Measurements from ENCODE around the gene RFX1. TPM values are rescaled to one million over a fixed set of nuclear protein-coding genes. Genes with fewer than 3 reads are reported as not detected.

RFX1 gene
- total and polyA plus RNA-seq, 8 donors: 9.1 to 17.4 (median 13.5) TPM

DNA sequence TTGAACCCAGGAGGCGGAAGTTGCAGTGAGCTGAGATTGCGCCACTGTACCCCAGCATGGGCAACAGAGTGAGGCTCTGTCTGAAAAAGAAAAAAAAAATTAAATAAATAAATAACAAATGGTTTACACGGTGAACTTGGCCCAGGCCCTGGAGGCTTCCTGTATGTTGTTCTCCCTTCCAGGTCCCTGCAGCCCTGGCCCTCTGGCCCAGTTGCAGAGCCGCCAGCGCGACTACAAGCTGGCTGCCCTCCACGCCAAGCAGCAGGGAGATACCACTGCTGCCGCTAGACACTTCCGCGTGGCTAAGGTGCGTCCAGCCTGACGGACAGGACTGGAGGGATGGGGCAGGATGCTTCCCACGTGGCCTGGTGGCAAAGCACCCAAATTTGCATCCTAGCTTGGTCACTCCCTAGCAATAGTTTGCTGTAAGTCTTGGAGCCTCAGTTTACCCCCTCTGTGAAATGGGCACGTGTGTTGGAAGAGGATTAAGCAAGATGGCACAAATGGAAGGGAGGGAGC is 88.2 kb downstream of the RFX1 start:
- DNase-seq (no peak), ATAC-seq (peak; percentile 13)
- Histone ChIP-seq H3K27me3 (no peaks in the 10 kb centered on the region), H3K27ac (no peak overlapping the region), H3K4me3 (no peak overlapping the region), H3K9me3 (peaks cover 0 to 6% of the 10 kb centered on the region in 2 donors), H3K4me1 (peaks cover 0 to 5% of the 10 kb centered on the region in 2 donors), H3K36me3 (peaks cover 0 to 95% of the 10 kb centered on the region in 2 donors)
- TF ChIP-seq, protein P1, sequence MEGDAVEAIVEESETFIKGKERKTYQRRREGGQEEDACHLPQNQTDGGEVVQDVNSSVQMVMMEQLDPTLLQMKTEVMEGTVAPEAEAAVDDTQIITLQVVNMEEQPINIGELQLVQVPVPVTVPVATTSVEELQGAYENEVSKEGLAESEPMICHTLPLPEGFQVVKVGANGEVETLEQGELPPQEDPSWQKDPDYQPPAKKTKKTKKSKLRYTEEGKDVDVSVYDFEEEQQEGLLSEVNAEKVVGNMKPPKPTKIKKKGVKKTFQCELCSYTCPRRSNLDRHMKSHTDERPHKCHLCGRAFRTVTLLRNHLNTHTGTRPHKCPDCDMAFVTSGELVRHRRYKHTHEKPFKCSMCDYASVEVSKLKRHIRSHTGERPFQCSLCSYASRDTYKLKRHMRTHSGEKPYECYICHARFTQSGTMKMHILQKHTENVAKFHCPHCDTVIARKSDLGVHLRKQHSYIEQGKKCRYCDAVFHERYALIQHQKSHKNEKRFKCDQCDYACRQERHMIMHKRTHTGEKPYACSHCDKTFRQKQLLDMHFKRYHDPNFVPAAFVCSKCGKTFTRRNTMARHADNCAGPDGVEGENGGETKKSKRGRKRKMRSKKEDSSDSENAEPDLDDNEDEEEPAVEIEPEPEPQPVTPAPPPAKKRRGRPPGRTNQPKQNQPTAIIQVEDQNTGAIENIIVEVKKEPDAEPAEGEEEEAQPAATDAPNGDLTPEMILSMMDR (IDR thresholded peaks at IDR 0.05): no peak
- intact Hi-C loops (cut with DNase I): no loop called here

DNA sequence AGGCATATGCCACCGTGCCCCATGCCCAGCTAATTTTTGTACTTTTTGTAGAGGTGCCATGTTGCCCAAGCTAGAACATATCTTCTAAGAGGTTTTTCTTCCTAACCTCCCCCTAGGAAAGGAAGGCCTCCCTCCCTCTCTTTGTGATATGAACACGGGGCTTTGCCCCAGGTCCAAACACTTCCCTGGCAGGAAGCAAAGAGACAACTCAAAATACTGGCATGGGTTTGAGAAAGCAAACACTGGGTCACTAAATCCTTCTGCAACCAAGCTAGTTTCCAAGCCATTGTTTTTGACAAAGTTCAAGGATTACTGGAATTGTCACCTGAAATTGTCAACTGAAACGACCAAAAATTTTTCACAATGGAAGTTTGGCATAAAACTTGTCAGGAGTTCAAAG is 91.3 kb downstream of the RFX1 start:
- no peaks in the 10 kb centered on the region for H3K9me3 ChIP-seq
- DNase-seq (no peak), ATAC-seq (no peak)
- no peak overlapping the region for H3K27ac ChIP-seq
- no peaks in the 10 kb centered on the region for H3K27me3 ChIP-seq
- intact Hi-C loops (cut with DNase I): no loop called here
- TF ChIP-seq, protein P1 (IDR thresholded peaks at IDR 0.05): no peak
- H3K4me1 ChIP-seq: peaks cover 0 to 5% of the 10 kb centered on the region in 2 donors
- H3K36me3 ChIP-seq: peaks cover 0 to 87% of the 10 kb centered on the region in 2 donors
- no peak overlapping the region for H3K4me3 ChIP-seq

DNA sequence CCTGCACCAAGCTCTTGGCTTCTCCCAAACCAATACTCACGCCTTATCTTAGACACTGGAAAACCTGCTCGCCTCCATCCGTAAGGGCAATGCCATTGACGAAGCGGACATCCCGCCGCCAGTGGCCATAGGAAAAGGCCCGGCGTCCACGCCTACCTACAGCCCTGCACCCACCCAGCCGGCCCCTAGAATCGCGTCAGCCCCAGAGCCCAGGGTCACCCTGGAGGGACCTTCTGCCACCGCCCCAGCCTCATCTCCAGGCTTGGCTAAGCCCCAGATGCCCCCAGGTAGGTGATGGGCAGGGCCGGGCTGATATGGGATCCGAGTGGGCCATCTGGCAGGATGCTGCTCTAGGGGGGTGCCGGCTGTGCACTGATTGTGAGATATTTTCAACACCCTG is 92.8 kb downstream of the RFX1 start:
- H3K27me3 ChIP-seq: no peaks in the 10 kb centered on the region

More for the DNA sequence above, 92.8 kb downstream of the RFX1 start:
- no peak for DNase-seq
- Histone ChIP-seq H3K9me3 (no peaks in the 10 kb centered on the region), H3K4me3 (no peak overlapping the region), H3K4me1 (peaks cover 0 to 9% of the 10 kb centered on the region in 2 donors), H3K27ac (no peak overlapping the region), H3K36me3 (peaks cover 0 to 79% of the 10 kb centered on the region in 2 donors)
- intact Hi-C loops (cut with DNase I): no loop called here
- TF ChIP-seq, protein P1 (IDR thresholded peaks at IDR 0.05): no peak
- no peak for ATAC-seq

Other genes with a start within 250 kb of the RFX1 start
- 10 to 100 TPM; 29.0 TPM for gene MRI1, start 241.8 kb downstream of the RFX1 start, total RNA-seq
- 10 to 100 TPM; 46.2 to 76.7 (median 49.2) TPM for gene MRI1, start 241.8 kb downstream of the RFX1 start, polyA plus RNA-seq (ENCODE audit: insufficient read length in 6 of 6)
- 10 to 100 TPM; 64.8 to 77.0 TPM for gene C19orf53, start 231.9 kb downstream of the RFX1 start, total RNA-seq
- 100 to 1,000 TPM in 3 of 6 donors, 10 to 100 TPM in 3; 78.2 to 116 (median 103) TPM for gene C19orf53, start 231.9 kb downstream of the RFX1 start, polyA plus RNA-seq (ENCODE audit: insufficient read length in 6 of 6)
- 10 to 100 TPM in 1 of 2 donors, 1 to 10 TPM in 1; 6.6 to 14.3 TPM for gene ZSWIM4, start 210.9 kb downstream of the RFX1 start, total RNA-seq
- 1 to 10 TPM; 5.5 to 8.6 (median 7.7) TPM for gene ZSWIM4, start 210.9 kb downstream of the RFX1 start, polyA plus RNA-seq (ENCODE audit: insufficient read length in 6 of 6)
- 1 to 10 TPM in 1 of 2 donors, under 1 TPM in 1; 0.89 to 1.8 TPM for gene NANOS3, start 129.2 kb downstream of the RFX1 start, total RNA-seq
- 1 to 10 TPM; 1.3 to 3.1 (median 2.1) TPM for gene NANOS3, start 129.2 kb downstream of the RFX1 start, polyA plus RNA-seq (ENCODE audit: insufficient read length in 6 of 6)
- 1 to 10 TPM; 3.7 to 4.2 TPM for gene BRME1, start 100.2 kb downstream of the RFX1 start, total RNA-seq
- 1 to 10 TPM; 6.4 to 7.8 (median 7.3) TPM for gene BRME1, start 100.2 kb downstream of the RFX1 start, polyA plus RNA-seq (ENCODE audit: insufficient read length in 6 of 6)
- gene CC2D1A, start 100.1 kb downstream of the RFX1 start, total RNA-seq: 10 to 100 TPM; 30.8 to 33.7 TPM
- 10 to 100 TPM; 25.0 to 34.3 (median 29.4) TPM for gene CC2D1A, start 100.1 kb downstream of the RFX1 start, polyA plus RNA-seq (ENCODE audit: insufficient read length in 6 of 6)
- gene PODNL1, start 67.9 kb downstream of the RFX1 start, total RNA-seq: 10 to 100 TPM in 1 of 2 donors, 1 to 10 TPM in 1; 1.3 to 17.9 TPM
- 1 to 10 TPM; 1.4 to 2.7 (median 1.7) TPM for gene PODNL1, start 67.9 kb downstream of the RFX1 start, polyA plus RNA-seq (ENCODE audit: insufficient read length in 6 of 6)
- gene DCAF15, start 53.8 kb downstream of the RFX1 start, total RNA-seq: 10 to 100 TPM; 20.2 to 32.5 TPM
- gene DCAF15, start 53.8 kb downstream of the RFX1 start, polyA plus RNA-seq (ENCODE audit: insufficient read length in 6 of 6): 10 to 100 TPM; 24.5 to 33.7 (median 29.3) TPM
- gene RLN3, start 21.8 kb upstream of the RFX1 start, total RNA-seq: not detected
- gene RLN3, start 21.8 kb upstream of the RFX1 start, polyA plus RNA-seq (ENCODE audit: insufficient read length in 6 of 6): not detected
- 10 to 100 TPM; 14.0 to 17.4 TPM for gene IL27RA, start 25.4 kb upstream of the RFX1 start, total RNA-seq
- gene IL27RA, start 25.4 kb upstream of the RFX1 start, polyA plus RNA-seq (ENCODE audit: insufficient read length in 6 of 6): 10 to 100 TPM in 1 of 6 donors, 1 to 10 TPM in 5; 6.7 to 11.1 (median 8.0) TPM
- 1 to 10 TPM; 6.0 to 8.7 TPM for gene PALM3, start 55.8 kb upstream of the RFX1 start, total RNA-seq
- gene PALM3, start 55.8 kb upstream of the RFX1 start, polyA plus RNA-seq (ENCODE audit: insufficient read length in 6 of 6): 10 to 100 TPM; 12.7 to 26.6 (median 19.0) TPM
- 10 to 100 TPM in 1 of 2 donors, 1 to 10 TPM in 1; 6.3 to 10.8 TPM for gene MISP3, start 66.5 kb upstream of the RFX1 start, total RNA-seq
- 1 to 10 TPM; 1.9 to 3.2 (median 2.4) TPM for gene MISP3, start 66.5 kb upstream of the RFX1 start, polyA plus RNA-seq (ENCODE audit: insufficient read length in 6 of 6)
- gene C19orf67, start 79.5 kb upstream of the RFX1 start, total RNA-seq: not detected
- under 1 TPM in 3 of 6 donors, not detected in 3; 0.16 to 0.21 (median 0.19) TPM for gene C19orf67, start 79.5 kb upstream of the RFX1 start, polyA plus RNA-seq (ENCODE audit: insufficient read length in 6 of 6)
- gene SAMD1, start 84.4 kb upstream of the RFX1 start, total RNA-seq: 10 to 100 TPM; 40.4 to 56.9 TPM
- gene SAMD1, start 84.4 kb upstream of the RFX1 start, polyA plus RNA-seq (ENCODE audit: insufficient read length in 6 of 6): 10 to 100 TPM; 37.8 to 55.4 (median 49.0) TPM
- 100 to 1,000 TPM in 1 of 2 donors, 10 to 100 TPM in 1; 81.5 to 118 TPM for gene PRKACA, start 111.4 kb upstream of the RFX1 start, total RNA-seq
- gene PRKACA, start 111.4 kb upstream of the RFX1 start, polyA plus RNA-seq (ENCODE audit: insufficient read length in 6 of 6): 100 to 1,000 TPM in 2 of 6 donors, 10 to 100 TPM in 4; 83.3 to 115 (median 93.7) TPM
- 10 to 100 TPM; 10.5 to 11.4 TPM for gene ASF1B, start 130.3 kb upstream of the RFX1 start, total RNA-seq
- gene ASF1B, start 130.3 kb upstream of the RFX1 start, polyA plus RNA-seq (ENCODE audit: insufficient read length in 6 of 6): 10 to 100 TPM; 15.6 to 29.1 (median 17.4) TPM
- 10 to 100 TPM; 26.4 to 26.7 TPM for gene ADGRL1, start 199.8 kb upstream of the RFX1 start, total RNA-seq
- 10 to 100 TPM; 30.1 to 53.5 (median 36.8) TPM for gene ADGRL1, start 199.8 kb upstream of the RFX1 start, polyA plus RNA-seq (ENCODE audit: insufficient read length in 6 of 6)

Data from left lung (tissue), 10 donors.